H1 (cell line): ENCODE results near the gene TRAF3. TPM values are rescaled to one million over a fixed set of nuclear protein-coding genes. Genes with fewer than 3 reads are reported as not detected.

Source experiments
- CTCF ChIA-PET: fragments of 300-600 bp; sonication (Branson Sonifier 250); formaldehyde crosslinking; loops from one replicate; lab custom pipeline; 2021; ENCODE audit not compliant: partially characterized antibody; lab: Charles Lee
- POLR2A ChIA-PET: fragments of 300-600 bp; sonication (Branson Sonifier 250); formaldehyde crosslinking; loops from one replicate; lab custom pipeline; 2021; ENCODE audit warnings: inconsistent platforms; ENCODE audit not compliant: partially characterized antibody; lab: Charles Lee
- DNase-seq, 2 experiments: peaks; one replicate each; pipeline versions ENCODE4 v3.0.0 to v3.0.0-alpha.2; 2010 to 2022; ENCODE audit warnings: low spot score in 2 of 2, low read depth in 1 of 2, mixed read lengths in 1 of 2
- FAIRE-seq: peaks from 2 replicates; lab custom pipeline; 2011; peaks lifted over from hg19 to GRCh38; lab: Jason Lieb, UNC
- H2AFZ ChIP-seq: 2 replicates; pipeline ENCODE4 v1.8.1; 2012; ENCODE audit warnings: low read length, inconsistent platforms
- H2AK5ac ChIP-seq: 2 replicates; pipeline ENCODE4 v1.6.1; 2013; ENCODE audit warnings: low read depth, low read length
- H2BK120ac ChIP-seq: replicated peaks from 2 replicates; pipeline ENCODE3; 2013; ENCODE audit warnings: low read depth, low read length, inconsistent platforms
- H2BK12ac ChIP-seq: 2 replicates; pipeline ENCODE4 v1.6.1; 2013; ENCODE audit warnings: low read depth, low read length
- H2BK15ac ChIP-seq: 2 replicates; pipeline ENCODE4 v1.6.1; 2013; ENCODE audit warnings: low read length
- H2BK20ac ChIP-seq: 2 replicates; pipeline ENCODE4 v1.6.1; 2013; ENCODE audit warnings: low read length
- H2BK5ac ChIP-seq: 2 replicates; pipeline ENCODE4 v1.6.1; 2013; ENCODE audit warnings: low read depth, low read length
- H3K14ac ChIP-seq: 2 replicates; pipeline ENCODE4 v1.6.1; 2013; ENCODE audit warnings: inconsistent platforms; ENCODE audit not compliant: insufficient read length
- H3K18ac ChIP-seq: 2 replicates; pipeline ENCODE4 v1.6.1; 2013; ENCODE audit warnings: low read length; ENCODE audit errors: extremely low read depth
- H3K23ac ChIP-seq: 2 replicates; pipeline ENCODE4 v1.6.1; 2013; ENCODE audit warnings: inconsistent platforms; ENCODE audit not compliant: insufficient read length
- H3K23me2 ChIP-seq: 2 replicates; pipeline ENCODE4 v1.6.1; 2013; ENCODE audit warnings: low read depth, low read length
- H3K27ac ChIP-seq: 2 replicates; pipeline ENCODE4 v1.6.1; 2011; ENCODE audit warnings: low read depth, low read length, inconsistent platforms
- H3K27me3 ChIP-seq, 4 experiments: replicated peaks in 1 of 4; 1 replicate in 1 of 4; 2 replicates in 3 of 4; pipeline versions ENCODE4 v1.6.1 to v1.8.1; 2011 to 2013; ENCODE audit warnings: low read length in 3 of 4, mild to moderate bottlenecking in 3 of 4, inconsistent platforms in 2 of 4, mixed read lengths in 2 of 4, moderate library complexity in 1 of 4; ENCODE audit not compliant: control insufficient read depth in 3 of 4, insufficient read depth in 3 of 4; ENCODE audit errors: extremely low read depth in 1 of 4
- H3K36me3 ChIP-seq, 4 experiments: 2 replicates each; pipeline versions ENCODE4 v1.6.1 to v1.8.1; 2011 to 2013; ENCODE audit warnings: mild to moderate bottlenecking in 4 of 4, low read length in 3 of 4, moderate library complexity in 2 of 4, control low read depth in 1 of 4, inconsistent platforms in 1 of 4; ENCODE audit not compliant: insufficient read depth in 4 of 4, control insufficient read depth in 2 of 4
- H3K4ac ChIP-seq: replicated peaks from 2 replicates; pipeline ENCODE3; 2013; ENCODE audit warnings: low read length, low read depth, mixed read lengths, inconsistent platforms; ENCODE audit not compliant: insufficient read length
- H3K4me1 ChIP-seq, 4 experiments: replicated peaks in 1 of 4; 1 replicate in 1 of 4; 2 replicates in 3 of 4; pipeline versions ENCODE4 v1.6.1 to v1.8.1; 2011 to 2013; ENCODE audit warnings: low read length in 3 of 4, inconsistent platforms in 2 of 4, mixed read lengths in 1 of 4; ENCODE audit not compliant: insufficient read depth in 4 of 4, control insufficient read depth in 3 of 4
- H3K4me2 ChIP-seq, 2 experiments: 2 replicates each; pipeline versions ENCODE4 v1.6.1 to v1.8.1; 2011 to 2013; ENCODE audit warnings: low read depth in 2 of 2, low read length in 2 of 2, control low read depth in 1 of 2, inconsistent platforms in 1 of 2, mild to moderate bottlenecking in 1 of 2; ENCODE audit not compliant: insufficient read depth in 1 of 2
- H3K4me3 ChIP-seq, 4 experiments: fragments of 200-600, 300-600 bp in 1 of 4; sonication (generic), shearing (Covaris generic), sonication (Bioruptor Twin) in 1 of 4; 2 replicates each; pipeline versions ENCODE4 v1.5.1 to v1.8.1; 2011 to 2016; ENCODE audit warnings: low read length in 4 of 4, low read depth in 3 of 4, control low read depth in 2 of 4, inconsistent platforms in 2 of 4, mild to moderate bottlenecking in 2 of 4, mixed read lengths in 1 of 4, moderate library complexity in 1 of 4; ENCODE audit not compliant: insufficient read depth in 2 of 4; ENCODE audit errors: extremely low read depth in 1 of 4
- H3K56ac ChIP-seq: replicated peaks from 2 replicates; pipeline ENCODE3; 2013; ENCODE audit warnings: low read depth, mild to moderate bottlenecking, mixed read lengths, low read length, inconsistent platforms; ENCODE audit not compliant: insufficient read length
- H3K79me1 ChIP-seq: 2 replicates; pipeline ENCODE4 v1.6.1; 2013; ENCODE audit warnings: low read depth, low read length, control low read depth
- H3K79me2 ChIP-seq, 2 experiments: 2 replicates each; pipeline versions ENCODE4 v1.6.1 to v1.8.1; 2012 to 2013; ENCODE audit warnings: low read length in 2 of 2, mild to moderate bottlenecking in 2 of 2, inconsistent platforms in 1 of 2; ENCODE audit not compliant: insufficient read depth in 2 of 2, control insufficient read depth in 1 of 2
- H3K9ac ChIP-seq, 4 experiments: replicated peaks in 1 of 4; 1 replicate in 1 of 4; 2 replicates in 3 of 4; pipeline versions ENCODE4 v1.6.1 to v1.8.1; 2011 to 2013; ENCODE audit warnings: low read depth in 3 of 4, low read length in 3 of 4, control low read depth in 2 of 4, mild to moderate bottlenecking in 2 of 4, moderate library complexity in 2 of 4, inconsistent platforms in 1 of 4; ENCODE audit errors: extremely low read depth in 1 of 4
- H3K9me3 ChIP-seq, 2 experiments: 2 replicates each; pipeline versions ENCODE4 v1.6.1 to v1.8.1; 2012 to 2013; ENCODE audit warnings: mild to moderate bottlenecking in 2 of 2, moderate library complexity in 2 of 2, control low read depth in 1 of 2, inconsistent platforms in 1 of 2, low read depth in 1 of 2, low read length in 1 of 2, mixed read lengths in 1 of 2; ENCODE audit not compliant: insufficient read depth in 2 of 2
- H4K20me1 ChIP-seq, 2 experiments: replicated peaks in 1 of 2; 2 replicates each; pipeline versions ENCODE3 to v1.8.1; 2011 to 2013; ENCODE audit warnings: inconsistent platforms in 2 of 2, low read length in 2 of 2, mild to moderate bottlenecking in 1 of 2; ENCODE audit not compliant: insufficient read depth in 2 of 2, control insufficient read depth in 1 of 2
- H4K5ac ChIP-seq: 2 replicates; pipeline ENCODE4 v1.6.1; 2013; ENCODE audit warnings: low read length, low read depth, mixed read lengths, inconsistent platforms; ENCODE audit not compliant: insufficient read length
- H4K8ac ChIP-seq: 2 replicates; pipeline ENCODE4 v1.8.0; 2013; ENCODE audit warnings: mild to moderate bottlenecking, moderate library complexity, low read length, inconsistent platforms; ENCODE audit not compliant: insufficient read depth; ENCODE audit errors: extremely low read depth
- H4K91ac ChIP-seq: replicated peaks from 2 replicates; pipeline ENCODE3; 2013; ENCODE audit warnings: low read length, mixed read lengths, inconsistent platforms; ENCODE audit not compliant: insufficient read length
- BACH1 ChIP-seq: IDR thresholded peaks from 2 replicates; pipeline ENCODE4 v1.6.1; 2012; ENCODE audit warnings: low read length, improper control_type of control experiment
- CEBPB ChIP-seq: IDR thresholded peaks from 2 replicates; pipeline ENCODE4 v1.6.1; 2012; ENCODE audit warnings: low read depth, low read length
- EP300 ChIP-seq, 2 experiments: IDR thresholded peaks; 1 replicate in 1 of 2; 2 replicates in 1 of 2; pipeline ENCODE4 v1.6.1; 2011 to 2012; ENCODE audit warnings: low read depth in 2 of 2, low read length in 2 of 2, mild to moderate bottlenecking in 2 of 2, borderline replicate concordance in 1 of 2, inconsistent platforms in 1 of 2, moderate library complexity in 1 of 2
- NRF1 ChIP-seq: IDR thresholded peaks from 2 replicates; pipeline ENCODE4 v1.6.1; 2011; ENCODE audit warnings: mild to moderate bottlenecking, low read depth, low read length, improper control_type of control experiment
- RXRA ChIP-seq: IDR thresholded peaks from 2 replicates; pipeline ENCODE4 v1.6.1; 2011; ENCODE audit warnings: low read depth, mild to moderate bottlenecking, low read length, moderate library complexity; ENCODE audit not compliant: insufficient read depth
- SIN3A ChIP-seq, 2 experiments: IDR thresholded peaks in 1 of 2; conservative IDR thresholded peaks in 1 of 2; 2 replicates each; pipeline ENCODE4 v1.6.1; 2011 to 2012; ENCODE audit warnings: low read length in 2 of 2, improper control_type of control experiment in 1 of 2, low read depth in 1 of 2, mild to moderate bottlenecking in 1 of 2
- SP4 ChIP-seq: IDR thresholded peaks from 2 replicates; pipeline ENCODE4 v1.6.1; 2012; ENCODE audit warnings: low read length, inconsistent platforms
- USF2 ChIP-seq: IDR thresholded peaks from 2 replicates; pipeline ENCODE4 v1.6.1; 2011; ENCODE audit warnings: low read length, improper control_type of control experiment
- WGBS, 2 experiments: shearing (Covaris generic) in 1 of 2; methylation state at CpG; one replicate each; pipeline versions ENCODE4 v1.1.6 to v1.1.7; 2013 to 2015; ENCODE audit warnings: low lambda C conversion rate in 2 of 2, mixed read lengths in 2 of 2, inconsistent platforms in 1 of 2, low coverage in 1 of 2, missing lambda C conversion rate in 1 of 2; ENCODE audit not compliant: insufficient replicate concordance in 2 of 2, insufficient coverage in 1 of 2, insufficient read length in 1 of 2; ENCODE audit errors: extremely low coverage in 1 of 2, missing lambda C conversion rate in 1 of 2; 5-methylcytosine and 5-hydroxymethylcytosine counted together
- polyA plus RNA-seq, 7 experiments: library from polyadenylated mRNA; depleted of rRNA in 3 of 7; stranded (reverse) in 5 of 7; unstranded in 2 of 7; fragments of >200 nt in 5 of 7; fragments of 200-250 nt in 2 of 7; gene quantifications; 1 replicate in 5 of 7; 2 replicates in 1 of 7; 4 replicates in 1 of 7; pipeline versions ENCODE4 v1.2.1 to v1.2.3, GENCODE V29; 2011 to 2013; ENCODE audit warnings: missing spikeins in 2 of 7, mixed read lengths in 2 of 7
- total RNA-seq: library from RNA; stranded (reverse); fragmentation: NEBNext Ultra II Directional; extraction: Animal tissue kit (Norgen Biotek cat#: 25700); gene quantifications from 2 replicates; pipeline ENCODE4 v1.2.1, GENCODE V29; 2021

TRAF3 gene
- total and polyA plus RNA-seq, 2 of the 8 experiments (the other 6 are each of a cell fraction or from before 2014, with no cell fraction given), result 5.8 to 12.1 TPM

GRCh38 chr14:102739190-102739469, 38.1 kb upstream of the TRAF3 start:
- H4K5ac ChIP-seq, result no peak overlapping the region
- no peak overlapping the region for H3K27ac ChIP-seq
- H3K18ac ChIP-seq, result no peak overlapping the region
- H2BK120ac ChIP-seq, result no peak overlapping the region
- H3K4ac ChIP-seq, result no peak overlapping the region
- DNase-seq (peak in 1 of 2 experiments; percentile 44), FAIRE-seq (no peak)
- H2BK5ac ChIP-seq, result no peak overlapping the region; the same call in 1 of the 2 replicates
- no peak overlapping the region for H3K4me2 ChIP-seq
- H3K79me2 ChIP-seq, result no peaks in the 10 kb centered on the region
- H4K20me1 ChIP-seq, result peaks cover 0 to 3% of the 10 kb centered on the region in 2 experiments
- CTCF ChIA-PET, result interaction anchor here (0.9 to 1.2 kb wide), 3 partner anchors 9 to 45 kb away, joined by 3 to 4 read pairs (median 3); no protein-coding TSS in a partner anchor
- no peak overlapping the region for H2BK20ac ChIP-seq
- no peak overlapping the region for H2BK12ac ChIP-seq
- H3K4me3 ChIP-seq, result no peak overlapping the region
- no peak overlapping the region for H4K91ac ChIP-seq
- POLR2A ChIA-PET, result no interaction called here
- H3K36me3 ChIP-seq, result no peaks in the 10 kb centered on the region
- H3K79me1 ChIP-seq, result 0 out of 2 replicates have a peak, but pooled peaks cover 2% of the 10 kb centered on the region
- no peak overlapping the region for H4K8ac ChIP-seq
- TF ChIP-seq SP4 (no peak), EP300 (IDR thresholded peaks at IDR 0.05; ENCODE audit: borderline replicate concordance in 1 of 2, low read depth in 2 of 2, low read length in 2 of 2) (no peak), BACH1 (no peak), RXRA (no peak), SIN3A (conservative IDR thresholded peaks at IDR 0.05 in 1 of 2, IDR thresholded peaks at IDR 0.05 in 1 of 2; ENCODE audit: low read depth in 1 of 2, low read length in 2 of 2) (no peak), NRF1 (no peak), CEBPB (no peak), USF2 (no peak)
- no peaks in the 10 kb centered on the region for H3K4me1 ChIP-seq
- H2BK15ac ChIP-seq, result no peak overlapping the region
- peaks cover 0 to 4% of the 10 kb centered on the region in 2 experiments; a peak in 3 of 4 replicates for H3K9me3 ChIP-seq
- H3K23ac ChIP-seq, result no peak overlapping the region
- H3K9ac ChIP-seq, result no peak overlapping the region
- 81% methylated on average over 3 of the region's 3 CpGs; no CpG with 5 or more reads in 1 of the 2 experiments for WGBS, 2 experiments
- H3K23me2 ChIP-seq, result no peaks in the 10 kb centered on the region
- no peak overlapping the region for H3K14ac ChIP-seq
- H3K56ac ChIP-seq, result no peak overlapping the region
- no peaks in the 10 kb centered on the region for H3K27me3 ChIP-seq
- no peak overlapping the region for H2AFZ ChIP-seq
- H2AK5ac ChIP-seq, result no peak overlapping the region
